IMR-90 (cell line): ENCODE measurements around the gene GLIS1.

Source experiments
- BHLHE40 ChIP-seq: fragments of 150-350 bp; IDR thresholded peaks from 2 replicates; pipeline ENCODE4 v1.6.1; 2016; ENCODE audit warnings: mild to moderate bottlenecking, low read depth, low read length
- CTCF ChIP-seq: conservative IDR thresholded peaks from 2 replicates; pipeline ENCODE4 v1.5.1; 2012; ENCODE audit warnings: mild to moderate bottlenecking, low read depth, low read length, improper control_type of control experiment
- ELK1 ChIP-seq: fragments of 150-350 bp; IDR thresholded peaks from 2 replicates; pipeline ENCODE4 v1.6.1; 2016; ENCODE audit warnings: low read depth, mild to moderate bottlenecking, low read length, moderate library complexity, borderline replicate concordance
- FOS ChIP-seq: fragments of 150-350 bp; IDR thresholded peaks from 2 replicates; pipeline ENCODE4 v1.6.1; 2016; ENCODE audit warnings: low read depth, low read length
- MAFK ChIP-seq: IDR thresholded peaks from 2 replicates; pipeline ENCODE4 v1.6.1; 2012; ENCODE audit warnings: low read depth, low read length, improper control_type of control experiment
- MAZ ChIP-seq: IDR thresholded peaks from 2 replicates; pipeline ENCODE4 v1.6.1; 2012; ENCODE audit warnings: low read depth, mild to moderate bottlenecking, low read length, improper control_type of control experiment, moderate library complexity, borderline replicate concordance
- MXI1 ChIP-seq: IDR thresholded peaks from 2 replicates; pipeline ENCODE4 v1.6.1; 2012; ENCODE audit warnings: low read depth, mild to moderate bottlenecking, low read length, moderate library complexity, borderline replicate concordance
- NFE2L2 ChIP-seq: fragments of 150-350 bp; IDR thresholded peaks from 2 replicates; pipeline ENCODE4 v1.6.1; 2016; ENCODE audit warnings: low read depth, mild to moderate bottlenecking, low read length
- POLR2A ChIP-seq: IDR thresholded peaks from 2 replicates; pipeline ENCODE4 v1.6.1; 2012; ENCODE audit warnings: mild to moderate bottlenecking, low read depth, low read length
- RCOR1 ChIP-seq: IDR thresholded peaks from 2 replicates; pipeline ENCODE4 v1.6.1; 2012; ENCODE audit warnings: mild to moderate bottlenecking, low read length, improper control_type of control experiment; ENCODE audit not compliant: insufficient replicate concordance
- RFX5 ChIP-seq: IDR thresholded peaks from 2 replicates; pipeline ENCODE4 v1.8.0; 2012; ENCODE audit warnings: low read depth, mild to moderate bottlenecking, low read length, moderate library complexity
- SMC3 ChIP-seq: fragments of 150-350 bp; IDR thresholded peaks from 2 replicates; pipeline ENCODE4 v1.6.1; 2016; ENCODE audit warnings: low read depth, mild to moderate bottlenecking, antibody characterized with exemption, low read length, moderate library complexity
- USF2 ChIP-seq: fragments of 150-350 bp; IDR thresholded peaks from 2 replicates; pipeline ENCODE4 v1.6.1; 2017; ENCODE audit warnings: mild to moderate bottlenecking, antibody characterized with exemption, low read length, low read depth

GRCh38 chr1:53473463-53473862 lies 265.5 kb downstream of the GLIS1 start:
- TF ChIP-seq RCOR1 (no peak), CTCF (peak; percentile 55), POLR2A (no peak), SMC3 (peak; percentile 47; the same call in 1 of the 2 replicates), MAZ (no peak), MXI1 (no peak), FOS (no peak), MAFK (no peak), USF2 (no peak), NFE2L2 (no peak), RFX5 (no peak), ELK1 (no peak), BHLHE40 (no peak)
